ENCODE data around the gene VAPB. TPM values are rescaled to one million over a fixed set of nuclear protein-coding genes. Genes with fewer than 3 reads are reported as not detected.

The VAPB gene
- polyA plus RNA-seq, 3 donors, result 8.5 to 14.3 (median 10.1) TPM

GRCh38 chr20:58420798-58421496 lies 31.9 kb downstream of the VAPB start:
- H3K36me3 Mint-ChIP-seq, result peaks cover 57 to 68% of the 10 kb centered on the region in 2 donors
- peaks cover 7% of the 10 kb centered on the region for H3K4me1 Mint-ChIP-seq
- H3K4me2 ChIP-seq (replicated peaks; ENCODE audit: extremely low read depth, low read length, poor library complexity, severe bottlenecking), result no peak overlapping the region
- no peak overlapping the region for H3K4me3 ChIP-seq (replicated peaks in 1 of 3; ENCODE audit: low read depth in 2 of 3, low read length in 3 of 3)
- H3K27ac ChIP-seq (ENCODE audit: low read depth in 1 of 2, low read length in 2 of 2), result no peak overlapping the region
- H2AFZ ChIP-seq (ENCODE audit: insufficient read depth, low read depth, low read length, poor library complexity, severe bottlenecking), result no peak overlapping the region
- H3K9ac ChIP-seq (ENCODE audit: insufficient read depth, low read length, poor library complexity, severe bottlenecking), result no peak overlapping the region
- H3K27me3 Mint-ChIP-seq (ENCODE audit: low read depth in 3 of 3), result peaks cover 0 to 1% (median 0%) of the 10 kb centered on the region in 3 donors
- H4K20me1 ChIP-seq (ENCODE audit: insufficient read depth, low read length), result peaks cover 73% of the 10 kb centered on the region
- WGBS (ENCODE audit: insufficient coverage), result no CpG with 5 or more reads among the region's 5 CpGs
- no peaks in the 10 kb centered on the region for H3K4me1 ChIP-seq (ENCODE audit: control insufficient read depth in 1 of 2, insufficient read depth in 2 of 2, low read length in 2 of 2)
- no peaks in the 10 kb centered on the region for H3K27me3 ChIP-seq (ENCODE audit: control insufficient read depth in 2 of 2, insufficient read depth in 2 of 2, low read length in 2 of 2)
- peaks cover 39 to 75% of the 10 kb centered on the region in 2 donors for H3K36me3 ChIP-seq (replicated peaks in 1 of 2; ENCODE audit: control insufficient read depth in 1 of 2, insufficient read depth in 2 of 2, low read length in 2 of 2)
- intact Hi-C loops (cut with micrococcal nuclease), result no loop called here
- H3K9me3 ChIP-seq (replicated peaks in 1 of 2; ENCODE audit: control insufficient read depth in 1 of 2, insufficient read depth in 1 of 2, low read length in 2 of 2), result no peaks in the 10 kb centered on the region
- H3K79me2 ChIP-seq (ENCODE audit: insufficient read depth, low read length), result peaks cover 59% of the 10 kb centered on the region
- H3K9me3 Mint-ChIP-seq, result peaks cover 0 to 2% (median 0%) of the 10 kb centered on the region in 7 donors
- DNase-seq, result no peak
- H3K4me3 Mint-ChIP-seq, result no peak overlapping the region
- no peak overlapping the region for H3K27ac Mint-ChIP-seq
- no peak for TF ChIP-seq CTCF (IDR thresholded peaks at IDR 0.05)

- no CpG with 5 or more reads among the region's 1 CpG for WGBS (ENCODE audit: insufficient coverage)
- Histone ChIP-seq H3K27ac (ENCODE audit: low read depth in 1 of 2, low read length in 2 of 2) (no peak overlapping the region), H3K4me1 (ENCODE audit: control insufficient read depth in 1 of 2, insufficient read depth in 2 of 2, low read length in 2 of 2) (no peaks in the 10 kb centered on the region), H3K4me3 (replicated peaks in 1 of 3; ENCODE audit: low read depth in 2 of 3, low read length in 3 of 3) (no peak overlapping the region), H3K36me3 (replicated peaks in 1 of 2; ENCODE audit: control insufficient read depth in 1 of 2, insufficient read depth in 2 of 2, low read length in 2 of 2) (peaks cover 42 to 81% of the 10 kb centered on the region in 2 donors), H3K27me3 (ENCODE audit: control insufficient read depth in 2 of 2, insufficient read depth in 2 of 2, low read length in 2 of 2) (no peaks in the 10 kb centered on the region), H3K4me2 (replicated peaks; ENCODE audit: extremely low read depth, low read length, poor library complexity, severe bottlenecking) (no peak overlapping the region), H4K20me1 (ENCODE audit: insufficient read depth, low read length) (peaks cover 73% of the 10 kb centered on the region), H3K9ac (ENCODE audit: insufficient read depth, low read length, poor library complexity, severe bottlenecking) (no peak overlapping the region), H2AFZ (ENCODE audit: insufficient read depth, low read depth, low read length, poor library complexity, severe bottlenecking) (no peak overlapping the region), H3K9me3 (replicated peaks in 1 of 2; ENCODE audit: control insufficient read depth in 1 of 2, insufficient read depth in 1 of 2, low read length in 2 of 2) (no peaks in the 10 kb centered on the region), H3K79me2 (ENCODE audit: insufficient read depth, low read length) (peaks cover 59% of the 10 kb centered on the region)
- Mint-ChIP-seq H3K27ac (peak overlapping the region in 1 of 7 donors; percentile 15), H3K4me3 (no peak overlapping the region), H3K9me3 (peaks cover 0 to 2% (median 0%) of the 10 kb centered on the region in 7 donors), H3K4me1 (peaks cover 3% of the 10 kb centered on the region), H3K36me3 (peaks cover 53 to 64% of the 10 kb centered on the region in 2 donors), H3K27me3 (ENCODE audit: low read depth in 3 of 3) (peaks cover 0 to 1% (median 0%) of the 10 kb centered on the region in 3 donors)
- DNase-seq, result no peak
- intact Hi-C loops (cut with micrococcal nuclease), result no loop called here
- no peak for TF ChIP-seq CTCF (IDR thresholded peaks at IDR 0.05)
Measured at GRCh38 chr20:58421497-58421850, 32.4 kb downstream of the VAPB start.

All from CD14-positive monocyte (primary cell).